Astrocyte of the spinal cord (primary cell): Measurements from ENCODE around the gene PIK3R2.
"Not testable (repeated sequence)": the region's sequence is repeated elsewhere in the genome, so short reads cannot be mapped to it uniquely, and the experiment has no call there.

Experiments
- DNase-seq: peaks from one replicate; pipeline ENCODE4 v3.0.0; 2011; ENCODE audit warnings: low read depth, low spot score
- H3K4me3 ChIP-seq: 2 replicates; pipeline ENCODE4 v1.5.1; 2011; ENCODE audit warnings: low read depth, mild to moderate bottlenecking, low read length, moderate library complexity
- in situ Hi-C: cut with HindIII; loops from 2 replicates; pipeline ENCODE4 v1.10.0; 2017; ENCODE audit warnings: low sequenced_read_pairs
- TF ChIP-seq, protein P1 (sequence below): IDR thresholded peaks from 2 replicates; pipeline ENCODE4 v1.5.1; 2012; ENCODE audit warnings: low read depth, mild to moderate bottlenecking, low read length, inconsistent platforms

The PIK3R2 gene

DNA sequence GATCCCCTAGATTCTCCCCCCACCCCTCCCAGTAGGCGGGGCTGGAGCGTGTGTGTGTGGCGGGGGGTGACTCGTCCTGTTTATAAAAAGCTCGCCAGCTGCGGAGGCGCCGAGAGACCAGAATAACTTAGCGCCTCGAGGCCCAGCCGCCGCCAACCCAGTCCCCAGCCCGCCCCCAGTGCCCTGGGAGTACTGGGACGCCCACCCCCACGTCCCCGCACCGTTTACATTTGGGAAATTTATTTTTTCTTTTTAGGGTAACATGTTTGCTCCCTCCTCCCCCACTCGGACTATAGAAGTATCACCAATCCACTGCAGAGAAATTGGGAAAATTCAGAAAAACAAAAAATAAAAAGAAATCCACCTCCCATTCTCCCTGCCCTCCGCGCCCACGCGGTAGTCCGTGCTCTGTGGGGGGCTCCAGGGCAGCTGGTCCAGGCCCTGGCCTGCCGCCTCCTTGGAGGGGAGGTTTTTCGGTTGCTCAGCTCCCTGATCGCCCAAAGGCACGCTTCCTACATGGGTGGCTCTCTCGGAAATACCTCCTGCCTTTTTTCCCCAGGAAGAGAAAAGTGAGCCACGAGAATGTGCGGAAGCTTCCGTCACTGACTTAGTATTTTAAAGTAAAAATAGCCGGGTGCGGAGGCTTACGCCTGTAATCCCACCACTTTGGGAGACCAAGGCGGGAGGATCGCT lies 52.4 kb downstream of the PIK3R2 start:
- peak overlapping the region; percentile 77 for H3K4me3 ChIP-seq
- peak; percentile 74 for DNase-seq
- in situ Hi-C loops, result no loop called here
- TF ChIP-seq, protein P1, sequence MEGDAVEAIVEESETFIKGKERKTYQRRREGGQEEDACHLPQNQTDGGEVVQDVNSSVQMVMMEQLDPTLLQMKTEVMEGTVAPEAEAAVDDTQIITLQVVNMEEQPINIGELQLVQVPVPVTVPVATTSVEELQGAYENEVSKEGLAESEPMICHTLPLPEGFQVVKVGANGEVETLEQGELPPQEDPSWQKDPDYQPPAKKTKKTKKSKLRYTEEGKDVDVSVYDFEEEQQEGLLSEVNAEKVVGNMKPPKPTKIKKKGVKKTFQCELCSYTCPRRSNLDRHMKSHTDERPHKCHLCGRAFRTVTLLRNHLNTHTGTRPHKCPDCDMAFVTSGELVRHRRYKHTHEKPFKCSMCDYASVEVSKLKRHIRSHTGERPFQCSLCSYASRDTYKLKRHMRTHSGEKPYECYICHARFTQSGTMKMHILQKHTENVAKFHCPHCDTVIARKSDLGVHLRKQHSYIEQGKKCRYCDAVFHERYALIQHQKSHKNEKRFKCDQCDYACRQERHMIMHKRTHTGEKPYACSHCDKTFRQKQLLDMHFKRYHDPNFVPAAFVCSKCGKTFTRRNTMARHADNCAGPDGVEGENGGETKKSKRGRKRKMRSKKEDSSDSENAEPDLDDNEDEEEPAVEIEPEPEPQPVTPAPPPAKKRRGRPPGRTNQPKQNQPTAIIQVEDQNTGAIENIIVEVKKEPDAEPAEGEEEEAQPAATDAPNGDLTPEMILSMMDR, result no peak

DNA sequence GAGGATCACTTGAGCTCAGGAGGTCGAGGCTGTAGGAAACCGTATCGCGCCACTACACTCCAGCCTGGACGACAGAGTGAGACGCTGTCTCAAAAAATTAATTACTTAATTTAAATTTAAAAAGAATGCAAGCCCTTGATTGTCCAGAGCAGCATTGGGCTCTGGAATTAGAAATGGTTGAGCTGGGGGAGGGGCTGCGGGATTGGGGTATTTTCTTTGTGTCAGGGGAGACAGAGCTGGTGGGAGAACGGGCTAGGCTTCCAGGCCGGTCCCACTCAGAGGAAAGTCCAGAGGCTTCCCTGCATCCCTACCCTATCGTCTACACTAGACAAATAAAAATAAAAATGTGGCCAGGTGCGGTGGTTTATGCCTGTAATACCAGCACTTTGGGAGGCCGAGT lies 53.1 kb downstream of the PIK3R2 start:
- TF ChIP-seq, protein P1, result no peak
- DNase-seq, result no peak
- H3K4me3 ChIP-seq, result no peak overlapping the region
- in situ Hi-C loops, result no loop called here

- TF ChIP-seq, protein P1, result peak; percentile 51
- DNase-seq, result no peak
- in situ Hi-C loops, result no loop called here
- H3K4me3 ChIP-seq, result no peak overlapping the region
Observed at GRCh38 chr19:18208098-18208951, 55.4 kb downstream of the PIK3R2 start.

- in situ Hi-C loops, H3K4me3 ChIP-seq, DNase-seq: not testable (repeated sequence)
Observed at GRCh38 chr19:18209912-18210311, 56.9 kb downstream of the PIK3R2 start.

- DNase-seq, result no peak
- TF ChIP-seq, protein P1, result no peak
- no peak overlapping the region for H3K4me3 ChIP-seq
- in situ Hi-C loops, result no loop called here
Observed at GRCh38 chr19:18211683-18212082, 58.7 kb downstream of the PIK3R2 start.

- no peak overlapping the region for H3K4me3 ChIP-seq
- DNase-seq, result peak; percentile 38
- in situ Hi-C loops, result no loop called here
- TF ChIP-seq, protein P1, result no peak
Observed at GRCh38 chr19:18214779-18215433, 61.9 kb downstream of the PIK3R2 start.
